K562 (cell line): ENCODE measurements around the gene NR3C1. TPM values are rescaled to one million over a fixed set of nuclear protein-coding genes. Genes with fewer than 3 reads are reported as not detected.

Source experiments
- ADNP ChIP-seq: fragments of 200-800 bp; sonication (Bioruptor generic); IDR thresholded peaks from 2 replicates; pipeline ENCODE4 v1.6.1; 2016; ENCODE audit warnings: missing genetic modification characterization, missing compliant biosample characterization
- BDP1 ChIP-seq: IDR thresholded peaks from 3 replicates; pipeline ENCODE4 v1.6.1; 2011; ENCODE audit not compliant: insufficient read length, insufficient read depth
- BRCA1 ChIP-seq, 2 experiments: fragments of 450-650 bp in 1 of 2; sonication (generic) in 1 of 2; formaldehyde crosslinking in 1 of 2; IDR thresholded peaks; 2 replicates each; pipeline versions ENCODE4 v1.5.0 to v1.6.1; 2017 to 2020; ENCODE audit warnings: mild to moderate bottlenecking in 1 of 2, missing genetic modification reagents in 1 of 2
- CCNT2 ChIP-seq: IDR thresholded peaks from 2 replicates; pipeline ENCODE4 v1.6.1; 2011; ENCODE audit warnings: borderline replicate concordance, low read depth, mild to moderate bottlenecking, moderate library complexity, mixed read lengths, low read length; ENCODE audit not compliant: insufficient read length; ENCODE audit errors: extremely low read depth
- CEBPG ChIP-seq, 3 experiments: fragments of 200-800 bp in 1 of 3; sonication (Bioruptor generic) in 1 of 3; sonication (generic) in 1 of 3; formaldehyde crosslinking in 1 of 3; IDR thresholded peaks in 2 of 3; conservative IDR thresholded peaks in 1 of 3; 2 replicates each; pipeline versions ENCODE4 v1.6.1 to v1.8.0; 2016 to 2022; ENCODE audit warnings: missing compliant biosample characterization in 2 of 3, missing genetic modification characterization in 2 of 3, mild to moderate bottlenecking in 1 of 3, missing genetic modification reagents in 1 of 3
- CHD4 ChIP-seq: fragments of 200-600 bp; sonication (generic); IDR thresholded peaks from 3 replicates; pipeline ENCODE4 v1.6.1; 2012; ENCODE audit warnings: low read depth, mild to moderate bottlenecking, mixed read lengths, low read length, inconsistent platforms; ENCODE audit not compliant: insufficient read depth, insufficient replicate concordance, poor library complexity, severe bottlenecking
- FOXA3 ChIP-seq, 2 experiments: fragments of 450-650 bp in 1 of 2; sonication (generic) in 1 of 2; formaldehyde crosslinking; IDR thresholded peaks in 1 of 2; conservative IDR thresholded peaks in 1 of 2; 2 replicates each; pipeline versions ENCODE4 v1.4.0 to v1.8.0; 2020 to 2022; ENCODE audit warnings: mild to moderate bottlenecking in 2 of 2, missing genetic modification reagents in 1 of 2
- FOXJ3 ChIP-seq: sonication (generic); formaldehyde crosslinking; IDR thresholded peaks from 2 replicates; pipeline ENCODE4 v1.4.0; 2020; ENCODE audit warnings: mild to moderate bottlenecking, missing genetic modification reagents
- KDM4B ChIP-seq, 2 experiments: fragments of 450-650 bp in 1 of 2; sonication (generic) in 1 of 2; IDR thresholded peaks; 2 replicates each; pipeline ENCODE4 v1.6.1; 2016 to 2017; ENCODE audit warnings: borderline replicate concordance in 2 of 2, antibody characterized with exemption in 1 of 2, low read depth in 1 of 2, mild to moderate bottlenecking in 1 of 2
- KLF10 ChIP-seq: fragments of 250-450 bp; sonication (Bioruptor Pico); IDR thresholded peaks from 2 replicates; pipeline ENCODE4 v1.6.1; 2021; ENCODE audit warnings: matching md5 sums
- PHF21A ChIP-seq: fragments of 450-650 bp; IDR thresholded peaks from 2 replicates; pipeline ENCODE4 v1.6.1; 2017; ENCODE audit warnings: low read depth, borderline replicate concordance
- SMARCA5 ChIP-seq: fragments of 450-650 bp; IDR thresholded peaks from 2 replicates; pipeline ENCODE4 v1.6.1; 2016
- TCFL5 ChIP-seq: fragments of 250-450 bp; sonication (Bioruptor Pico); conservative IDR thresholded peaks from 2 replicates; pipeline ENCODE4 v1.6.1; 2021; ENCODE audit warnings: mild to moderate bottlenecking, moderate library complexity, matching md5 sums
- ZNF224 ChIP-seq: sonication (generic); formaldehyde crosslinking; IDR thresholded peaks from 2 replicates; pipeline ENCODE4 v1.8.0; 2022; ENCODE audit warnings: mild to moderate bottlenecking, missing genetic modification reagents
- ZNF586 ChIP-seq: fragments of 450-650 bp; formaldehyde crosslinking; conservative IDR thresholded peaks from 2 replicates; pipeline ENCODE4 v1.4.0; 2020; ENCODE audit warnings: mild to moderate bottlenecking, moderate library complexity
- ZNF75A ChIP-seq: fragments of 450-650 bp; formaldehyde crosslinking; IDR thresholded peaks from 2 replicates; pipeline ENCODE4 v1.4.0; 2020; ENCODE audit warnings: mild to moderate bottlenecking
- ZNF830 ChIP-seq: fragments of 250-450 bp; sonication (Bioruptor Pico); IDR thresholded peaks from 2 replicates; pipeline ENCODE4 v1.5.0; 2021; ENCODE audit warnings: mild to moderate bottlenecking
- polyA plus RNA-seq, 8 experiments: library from polyadenylated mRNA; depleted of rRNA in 4 of 8; stranded (reverse) in 5 of 8; unstranded in 3 of 8; fragments of >200 nt; fragmentation: Nextera tagmentation in 2 of 8; fragmentation: Illumina TruSeq in 1 of 8; extraction: Ambion mirVana in 2 of 8; extraction: Trizol in 1 of 8; gene quantifications; 2 replicates each; pipeline versions ENCODE4 v1.2.1 to v1.2.3, GENCODE V29; 2011 to 2014; ENCODE audit warnings: inconsistent platforms in 1 of 8, missing spikeins in 1 of 8
- total RNA-seq, 7 experiments: library from RNA; depleted of rRNA in 6 of 7; stranded (reverse); fragments of >200 nt in 6 of 7; fragmentation: Illumina TruSeq in 2 of 7; extraction: Trizol in 2 of 7; gene quantifications; 2 replicates each; pipeline versions ENCODE4 v1.2.1 to v1.2.3, GENCODE V29; 2011 to 2021; ENCODE audit warnings: low replicate concordance in 1 of 7
- TF ChIP-seq, protein P1 (sequence below): fragments of 450-650 bp; IDR thresholded peaks from 2 replicates; pipeline ENCODE4 v1.6.1; 2016; ENCODE audit warnings: borderline replicate concordance
- TF ChIP-seq, protein P2 (sequence below): fragments of 450-650 bp; formaldehyde crosslinking; IDR thresholded peaks from 2 replicates; pipeline ENCODE4 v1.4.0; 2020; ENCODE audit warnings: mild to moderate bottlenecking
- TF ChIP-seq, protein P3 (sequence below): fragments of 250-450 bp; sonication (Bioruptor Pico); IDR thresholded peaks from 2 replicates; pipeline ENCODE4 v1.5.0; 2021
- TF ChIP-seq, protein P4 (sequence below): fragments of 450-650 bp; IDR thresholded peaks from 2 replicates; pipeline ENCODE4 v1.6.1; 2017; ENCODE audit warnings: antibody characterized with exemption

NR3C1 gene
- total and polyA plus RNA-seq, 9 of the 15 experiments (the other 6 are each of a cell fraction or from before 2014, with no cell fraction given) = 8.2 to 36.0 (median 15.0) TPM

DNA sequence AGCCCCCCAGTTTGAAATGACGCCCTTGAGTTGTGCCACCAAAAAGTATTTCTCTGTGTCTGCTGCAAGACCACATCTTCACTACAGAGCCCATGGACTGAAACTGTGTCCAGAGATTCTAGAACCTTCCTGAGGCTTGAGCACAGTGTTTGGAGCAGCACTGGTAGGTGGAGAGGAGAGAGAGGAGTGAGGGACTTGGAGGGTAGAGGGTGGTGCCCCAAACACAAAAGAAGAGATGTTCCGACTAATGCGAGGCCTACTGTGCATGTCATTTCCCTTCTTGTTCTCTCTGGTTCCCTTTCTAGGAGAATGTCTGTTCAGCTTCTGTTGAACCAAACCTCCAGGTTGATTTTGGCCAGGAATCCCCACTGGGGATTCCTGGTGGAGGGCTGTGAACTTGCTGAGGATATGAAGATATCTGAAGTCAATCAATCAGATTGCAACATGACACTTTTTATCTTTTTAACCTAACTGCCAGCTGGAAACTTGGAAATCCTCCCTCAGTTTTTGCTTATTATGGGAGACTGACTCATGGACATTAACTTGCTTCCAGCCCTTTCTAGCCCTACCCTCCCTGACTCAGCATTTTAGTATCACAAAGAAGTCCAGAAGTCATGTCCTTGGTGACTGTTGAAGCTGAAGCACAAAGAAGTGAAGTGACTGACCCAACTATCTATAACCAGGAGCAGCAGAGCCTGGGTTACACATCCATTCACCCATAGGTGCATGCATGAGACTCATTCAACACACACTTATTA is 154.5 kb downstream of the NR3C1 start (continued):
- TF ChIP-seq BRCA1 (IDR thresholded peaks at IDR 0.05) (no peak), BRCA1 (CRISPR knock-in tag; IDR thresholded peaks at IDR 0.05) (no peak), CEBPG (CRISPR knock-in tag; IDR thresholded peaks at IDR 0.05) (no peak), CEBPG (tag; conservative IDR thresholded peaks at IDR 0.05 in 1 of 2, IDR thresholded peaks at IDR 0.05 in 1 of 2) (peak; percentile 60 to 63), KDM4B (IDR thresholded peaks at IDR 0.05; ENCODE audit: borderline replicate concordance in 2 of 2, low read depth in 1 of 2) (no peak), CCNT2 (no peak), KLF10 (CRISPR knock-in tag) (no peak), BDP1 (no peak), CHD4 (no peak), ZNF224 (CRISPR knock-in tag) (no peak), FOXJ3 (CRISPR knock-in tag) (no peak), FOXA3 (CRISPR knock-in tag; conservative IDR thresholded peaks at IDR 0.05 in 1 of 2, IDR thresholded peaks at IDR 0.05 in 1 of 2) (no peak), PHF21A (peak; percentile 52; the same call in 1 of the 2 replicates), ZNF830 (CRISPR knock-in tag) (no peak), SMARCA5 (no peak), TCFL5 (no peak), ZNF75A (CRISPR knock-in tag) (no peak; the same call in 1 of the 2 replicates), ZNF586 (CRISPR knock-in tag) (no peak), ADNP (tag) (peak; percentile 68)
- TF ChIP-seq, protein P1, sequence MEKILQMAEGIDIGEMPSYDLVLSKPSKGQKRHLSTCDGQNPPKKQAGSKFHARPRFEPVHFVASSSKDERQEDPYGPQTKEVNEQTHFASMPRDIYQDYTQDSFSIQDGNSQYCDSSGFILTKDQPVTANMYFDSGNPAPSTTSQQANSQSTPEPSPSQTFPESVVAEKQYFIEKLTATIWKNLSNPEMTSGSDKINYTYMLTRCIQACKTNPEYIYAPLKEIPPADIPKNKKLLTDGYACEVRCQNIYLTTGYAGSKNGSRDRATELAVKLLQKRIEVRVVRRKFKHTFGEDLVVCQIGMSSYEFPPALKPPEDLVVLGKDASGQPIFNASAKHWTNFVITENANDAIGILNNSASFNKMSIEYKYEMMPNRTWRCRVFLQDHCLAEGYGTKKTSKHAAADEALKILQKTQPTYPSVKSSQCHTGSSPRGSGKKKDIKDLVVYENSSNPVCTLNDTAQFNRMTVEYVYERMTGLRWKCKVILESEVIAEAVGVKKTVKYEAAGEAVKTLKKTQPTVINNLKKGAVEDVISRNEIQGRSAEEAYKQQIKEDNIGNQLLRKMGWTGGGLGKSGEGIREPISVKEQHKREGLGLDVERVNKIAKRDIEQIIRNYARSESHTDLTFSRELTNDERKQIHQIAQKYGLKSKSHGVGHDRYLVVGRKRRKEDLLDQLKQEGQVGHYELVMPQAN = no peak
- TF ChIP-seq, protein P2, sequence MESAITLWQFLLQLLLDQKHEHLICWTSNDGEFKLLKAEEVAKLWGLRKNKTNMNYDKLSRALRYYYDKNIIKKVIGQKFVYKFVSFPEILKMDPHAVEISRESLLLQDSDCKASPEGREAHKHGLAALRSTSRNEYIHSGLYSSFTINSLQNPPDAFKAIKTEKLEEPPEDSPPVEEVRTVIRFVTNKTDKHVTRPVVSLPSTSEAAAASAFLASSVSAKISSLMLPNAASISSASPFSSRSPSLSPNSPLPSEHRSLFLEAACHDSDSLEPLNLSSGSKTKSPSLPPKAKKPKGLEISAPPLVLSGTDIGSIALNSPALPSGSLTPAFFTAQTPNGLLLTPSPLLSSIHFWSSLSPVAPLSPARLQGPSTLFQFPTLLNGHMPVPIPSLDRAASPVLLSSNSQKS (CRISPR knock-in tag) = no peak
- TF ChIP-seq, protein P3, sequence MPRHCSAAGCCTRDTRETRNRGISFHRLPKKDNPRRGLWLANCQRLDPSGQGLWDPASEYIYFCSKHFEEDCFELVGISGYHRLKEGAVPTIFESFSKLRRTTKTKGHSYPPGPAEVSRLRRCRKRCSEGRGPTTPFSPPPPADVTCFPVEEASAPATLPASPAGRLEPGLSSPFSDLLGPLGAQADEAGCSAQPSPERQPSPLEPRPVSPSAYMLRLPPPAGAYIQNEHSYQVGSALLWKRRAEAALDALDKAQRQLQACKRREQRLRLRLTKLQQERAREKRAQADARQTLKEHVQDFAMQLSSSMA = no peak
- TF ChIP-seq, protein P4, sequence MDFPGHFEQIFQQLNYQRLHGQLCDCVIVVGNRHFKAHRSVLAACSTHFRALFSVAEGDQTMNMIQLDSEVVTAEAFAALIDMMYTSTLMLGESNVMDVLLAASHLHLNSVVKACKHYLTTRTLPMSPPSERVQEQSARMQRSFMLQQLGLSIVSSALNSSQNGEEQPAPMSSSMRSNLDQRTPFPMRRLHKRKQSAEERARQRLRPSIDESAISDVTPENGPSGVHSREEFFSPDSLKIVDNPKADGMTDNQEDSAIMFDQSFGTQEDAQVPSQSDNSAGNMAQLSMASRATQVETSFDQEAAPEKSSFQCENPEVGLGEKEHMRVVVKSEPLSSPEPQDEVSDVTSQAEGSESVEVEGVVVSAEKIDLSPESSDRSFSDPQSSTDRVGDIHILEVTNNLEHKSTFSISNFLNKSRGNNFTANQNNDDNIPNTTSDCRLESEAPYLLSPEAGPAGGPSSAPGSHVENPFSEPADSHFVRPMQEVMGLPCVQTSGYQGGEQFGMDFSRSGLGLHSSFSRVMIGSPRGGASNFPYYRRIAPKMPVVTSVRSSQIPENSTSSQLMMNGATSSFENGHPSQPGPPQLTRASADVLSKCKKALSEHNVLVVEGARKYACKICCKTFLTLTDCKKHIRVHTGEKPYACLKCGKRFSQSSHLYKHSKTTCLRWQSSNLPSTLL = no peak
